GM21576 (cell line): ENCODE data around the gene AFAP1L1.

Experiments used
- ATAC-seq: cut with Tn5 transposase; IDR thresholded peaks from one replicate; pipeline ENCODE4 v1.9.1; 2021; ENCODE audit warnings: mild to moderate bottlenecking, moderate library complexity; ENCODE audit not compliant: unreplicated experiment

Gene AFAP1L1

GRCh38 chr5:149367972-149368645 lies 96.5 kb downstream of the AFAP1L1 start:
- no peak for ATAC-seq

GRCh38 chr5:149370878-149371277 lies 99.2 kb downstream of the AFAP1L1 start:
- no peak for ATAC-seq

DNA sequence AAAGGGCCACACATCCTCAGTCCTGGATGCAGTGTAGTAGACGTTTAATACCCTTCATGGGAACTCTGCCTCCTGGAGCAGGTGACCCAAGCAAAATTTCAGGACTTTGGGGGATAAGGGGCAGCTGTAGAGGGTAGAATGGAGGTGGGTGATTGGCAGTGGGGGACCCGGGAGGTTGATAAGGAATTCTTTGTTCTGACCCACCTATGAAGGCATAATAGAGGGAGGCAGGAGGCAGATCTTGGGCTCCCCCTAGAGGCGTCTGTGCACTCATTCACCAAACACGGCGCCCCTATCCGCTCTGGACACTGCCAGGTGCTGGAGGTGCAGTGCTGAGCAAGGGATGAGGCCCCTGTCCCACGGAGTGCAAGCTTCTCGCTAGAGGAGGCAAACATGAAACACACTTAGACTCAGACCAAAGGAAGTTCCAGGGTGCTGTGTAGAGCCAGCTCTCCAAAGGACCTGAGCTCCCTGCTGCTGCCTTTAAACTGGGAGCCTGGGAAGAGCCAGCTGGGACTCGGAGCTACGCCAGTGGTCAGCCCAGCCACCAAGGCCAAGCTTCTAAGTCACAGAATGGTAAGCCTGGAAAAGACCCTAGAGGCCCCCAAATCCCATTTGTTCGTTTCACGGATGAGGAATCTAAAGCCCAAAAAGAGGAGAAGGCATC lies 99.8 kb downstream of the AFAP1L1 start:
- peak; percentile 79 for ATAC-seq

- ATAC-seq: no peak
Measured at GRCh38 chr5:149372076-149372795, 100.6 kb downstream of the AFAP1L1 start.

DNA sequence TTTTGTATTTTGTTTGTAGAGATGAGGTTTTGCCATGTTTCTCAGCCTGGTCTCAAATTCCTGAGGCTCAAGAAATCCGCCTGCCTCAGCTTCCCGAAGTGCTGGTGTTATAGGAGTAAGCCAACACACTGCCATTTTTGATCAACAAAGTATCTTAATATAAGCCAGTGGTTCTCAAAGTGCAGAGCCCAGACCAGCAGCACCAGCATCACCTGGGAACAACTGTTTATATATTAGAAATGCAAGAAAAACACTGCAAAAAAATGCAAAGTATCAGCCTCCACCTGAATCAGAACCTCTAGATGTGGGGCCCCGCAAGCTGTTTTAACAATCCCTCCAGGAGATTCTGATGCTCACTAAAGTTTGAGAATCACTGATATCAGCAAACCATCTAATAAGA lies 101.3 kb downstream of the AFAP1L1 start:
- ATAC-seq: no peak

GRCh38 chr5:149374303-149374702 lies 102.6 kb downstream of the AFAP1L1 start:
- no peak for ATAC-seq

GRCh38 chr5:149374801-149375200 lies 103.1 kb downstream of the AFAP1L1 start:
- no peak for ATAC-seq

GRCh38 chr5:149375434-149375833 lies 103.8 kb downstream of the AFAP1L1 start:
- ATAC-seq: no peak

- no peak for ATAC-seq
Measured at GRCh38 chr5:149376104-149376503, 104.4 kb downstream of the AFAP1L1 start.

GRCh38 chr5:149376711-149377447 lies 105.2 kb downstream of the AFAP1L1 start:
- no peak for ATAC-seq

DNA sequence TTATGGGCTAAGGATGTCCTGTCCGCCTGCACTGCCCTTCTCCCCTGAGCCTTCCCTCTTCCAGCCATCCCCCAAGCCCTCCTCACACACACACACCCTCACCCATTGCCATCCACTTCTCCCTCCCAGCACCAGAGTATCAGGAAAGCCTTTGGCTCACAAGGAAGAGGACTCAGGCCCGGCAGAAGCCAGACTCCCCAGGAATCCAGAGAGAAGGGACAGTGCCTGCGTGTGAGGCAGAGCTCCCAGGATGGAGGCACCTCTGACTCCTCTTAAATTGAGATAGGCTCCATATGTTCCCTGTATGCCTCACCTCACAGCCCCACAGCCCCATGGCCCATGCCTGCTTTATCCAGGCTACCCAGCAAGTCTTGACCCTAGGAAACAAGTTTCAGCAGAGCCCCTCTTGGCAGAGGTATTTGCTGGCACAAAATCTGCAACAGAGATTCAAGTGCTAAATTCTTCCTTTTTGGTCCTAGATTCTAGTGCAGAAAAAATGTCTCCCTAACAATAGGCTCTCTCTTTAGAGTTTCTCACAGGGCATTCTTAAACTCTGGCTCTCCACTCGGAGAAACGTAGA lies 106.7 kb downstream of the AFAP1L1 start:
- no peak for ATAC-seq

DNA sequence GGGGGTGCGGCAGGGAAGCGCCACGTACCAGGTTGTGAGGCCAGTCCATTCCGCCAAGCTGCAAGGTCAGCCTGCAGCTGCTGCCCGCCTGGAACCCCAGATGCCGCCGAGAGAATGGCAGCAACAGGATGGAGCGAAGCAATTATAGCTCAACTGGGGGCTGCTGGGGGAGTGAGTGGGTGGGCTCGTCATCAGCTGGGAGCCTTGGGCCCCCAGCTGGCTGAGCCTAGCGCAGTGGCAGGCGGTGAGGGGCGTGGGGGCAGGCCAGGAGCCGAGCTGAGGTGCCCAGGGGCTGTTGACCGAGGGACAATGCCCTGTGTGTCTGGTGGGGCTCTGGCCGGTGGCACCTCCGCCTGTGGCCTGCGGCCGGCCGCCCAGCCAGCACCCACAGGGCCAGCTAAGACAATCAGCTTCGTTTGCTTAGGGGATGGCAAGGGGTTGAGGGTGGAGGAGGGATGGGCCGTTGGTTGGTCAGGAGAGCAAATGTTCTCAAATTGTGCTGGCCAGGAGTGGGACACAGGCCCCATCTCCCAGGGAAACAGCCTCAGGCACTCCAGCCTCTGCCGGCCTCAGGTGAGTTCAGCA lies 107.6 kb downstream of the AFAP1L1 start, which contains the start of gene IL17B:
Gene IL17B, minus strand, starts transcription at position 116 of the 585 bp plus-strand sequence. Its CDS starts 67 bp downstream, at position 49.
- ATAC-seq: no peak

DNA sequence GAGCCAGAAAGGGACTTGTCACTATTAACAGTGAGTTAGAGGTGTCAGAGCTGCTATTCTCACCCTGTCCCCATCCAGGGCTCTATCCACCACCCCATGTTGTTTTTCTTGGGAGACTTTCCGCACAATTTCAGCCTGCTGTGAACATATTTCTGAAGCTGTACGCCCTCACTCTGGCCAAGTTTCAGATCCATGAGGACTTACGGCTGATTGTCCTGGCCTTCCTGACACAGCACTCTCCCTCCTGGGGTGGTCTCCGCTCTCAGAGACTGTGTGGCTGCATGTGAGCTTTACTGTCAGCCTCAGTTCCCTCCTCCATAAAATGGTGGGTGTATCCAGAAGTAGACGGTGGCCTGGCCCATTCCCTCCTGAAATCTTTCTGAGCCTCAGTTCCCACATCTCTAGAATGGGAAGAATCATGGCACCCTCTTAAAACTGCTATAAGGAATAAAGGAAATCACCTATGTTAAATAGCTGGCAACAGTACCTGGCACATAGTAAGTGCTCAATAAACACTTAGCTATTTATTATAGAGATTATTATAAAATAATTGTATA lies 108.2 kb downstream of the AFAP1L1 start:
- no peak for ATAC-seq

DNA sequence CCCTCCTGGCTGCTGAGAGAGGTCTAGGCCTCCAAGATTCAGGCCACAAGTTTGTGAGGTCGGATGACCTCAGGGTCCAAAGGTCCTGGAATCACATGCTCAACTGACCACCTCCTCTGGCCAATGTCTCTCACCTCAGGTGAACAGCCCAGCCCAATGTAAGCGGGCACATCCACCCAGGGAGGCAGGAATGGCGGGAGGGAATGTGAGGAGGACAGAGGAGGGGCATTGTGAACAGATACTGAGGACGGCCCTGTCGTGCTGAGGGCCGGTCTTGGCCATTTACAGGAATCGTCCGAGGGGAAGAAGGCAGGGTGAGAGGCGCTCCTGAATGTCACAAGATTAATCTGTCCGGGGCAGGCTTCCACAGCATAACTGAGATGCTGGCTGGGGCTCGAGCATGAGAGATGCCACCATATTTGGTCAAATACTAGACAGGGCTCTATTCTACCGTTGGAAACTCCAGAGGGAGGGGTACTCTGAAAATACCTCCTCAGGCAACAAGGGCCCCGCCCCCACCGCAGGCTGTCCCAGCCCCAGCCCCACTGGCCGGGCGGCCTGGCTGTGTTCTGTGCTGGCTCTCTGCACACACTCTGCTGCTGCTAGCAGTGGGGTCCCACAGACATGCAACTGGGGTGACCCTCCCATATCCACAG lies 108.9 kb downstream of the AFAP1L1 start:
- ATAC-seq: no peak

DNA sequence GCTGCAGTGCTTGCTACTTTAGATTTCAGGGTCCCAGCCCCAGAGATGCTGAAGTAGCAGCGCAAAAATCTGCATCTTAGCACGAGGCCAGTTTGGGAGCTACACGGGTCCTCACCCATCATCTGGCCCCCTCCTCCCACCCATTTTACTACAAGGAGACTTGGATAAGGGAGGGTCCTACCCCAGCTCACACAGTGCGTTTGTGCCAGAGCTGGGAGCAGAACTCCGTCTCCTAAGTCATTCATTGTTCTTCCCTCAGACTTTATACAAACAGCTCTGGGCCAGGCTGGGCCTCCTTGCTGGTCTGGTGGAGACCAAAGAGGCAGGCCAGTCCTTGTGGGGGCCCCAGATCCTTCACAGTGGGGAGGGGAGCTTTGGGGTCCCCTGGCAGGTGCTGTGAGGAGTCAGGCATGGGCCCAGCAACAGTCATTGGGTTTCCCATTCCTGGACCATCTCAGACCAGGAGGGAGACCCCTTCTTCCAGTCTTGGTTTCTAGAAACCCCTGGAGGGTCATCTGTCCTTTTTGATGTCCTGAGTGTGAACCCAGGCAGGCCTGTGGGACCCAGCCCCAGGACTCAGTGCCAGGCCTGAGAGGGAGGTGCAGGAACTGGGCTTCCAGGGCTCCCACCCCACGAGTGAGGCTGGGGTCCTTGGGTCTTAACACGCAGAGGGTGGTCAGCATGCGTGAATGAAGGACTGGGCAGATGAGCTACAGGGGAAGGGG lies 109.8 kb downstream of the AFAP1L1 start:
- no peak for ATAC-seq

DNA sequence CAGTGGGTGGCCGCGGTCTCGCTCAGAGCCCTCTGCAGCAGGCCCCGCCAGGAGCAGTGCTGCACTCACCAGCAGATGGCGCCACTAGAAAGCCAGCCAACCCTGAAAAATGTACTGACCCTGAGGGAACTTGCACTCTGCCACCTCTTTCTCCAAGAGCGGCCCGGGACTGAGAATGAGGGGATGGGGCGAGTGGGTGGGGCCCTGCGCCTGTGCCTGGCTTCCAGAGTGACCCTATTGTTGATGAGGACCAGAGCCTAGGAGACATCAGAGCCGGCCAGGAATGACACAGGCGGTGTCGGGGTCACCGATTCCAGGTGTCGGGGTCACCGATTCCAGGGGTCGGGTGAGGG lies 110.3 kb downstream of the AFAP1L1 start:
- ATAC-seq: peak; percentile 68

GRCh38 chr5:149382517-149383220 lies 111.0 kb downstream of the AFAP1L1 start:
- ATAC-seq: no peak

GRCh38 chr5:149383399-149383798 lies 111.7 kb downstream of the AFAP1L1 start:
- no peak for ATAC-seq
